ENCODE measurements around the gene THG1L. TPM values are rescaled to one million over a fixed set of nuclear protein-coding genes. Genes with fewer than 3 reads are reported as not detected.

THG1L gene
- total RNA-seq, 6 donors from 2014 or later = 2.1 to 12.6 (median 9.1) TPM

- Histone ChIP-seq H3K4me3 (no peak overlapping the region), H3K4me1 (no peaks in the 10 kb centered on the region), H3K27me3 (no peaks in the 10 kb centered on the region), H3K27ac (no peak overlapping the region), H3K9me3 (no peaks in the 10 kb centered on the region), H3K36me3 (peaks cover 0 to 57% (median 32%) of the 10 kb centered on the region in 4 donors)
- 88 to 94% methylated on average over 1 to 3 of the region's 3 CpGs for WGBS, 2 donors
- TF ChIP-seq POLR2AphosphoS5 (IDR thresholded peaks at IDR 0.05) (no peak), POLR2A (IDR thresholded peaks at IDR 0.05) (no peak), EP300 (IDR thresholded peaks at IDR 0.05) (no peak), CTCF (IDR thresholded peaks at IDR 0.05) (no peak)
- DNase-seq = no peak
- no peak for ATAC-seq (ENCODE audit: low FRiP score in 2 of 2)
Measured at GRCh38 chr5:157756122-157756521, 24.9 kb downstream of the THG1L start.

- Histone ChIP-seq H3K27me3 (no peaks in the 10 kb centered on the region), H3K36me3 (peaks cover 0 to 32% (median 23%) of the 10 kb centered on the region in 4 donors), H3K4me1 (no peaks in the 10 kb centered on the region), H3K27ac (no peak overlapping the region), H3K9me3 (no peaks in the 10 kb centered on the region), H3K4me3 (no peak overlapping the region)
- TF ChIP-seq EP300 (IDR thresholded peaks at IDR 0.05) (no peak), CTCF (IDR thresholded peaks at IDR 0.05) (no peak), POLR2A (IDR thresholded peaks at IDR 0.05) (no peak), POLR2AphosphoS5 (IDR thresholded peaks at IDR 0.05) (no peak)
- no peak for DNase-seq
- 82 to 100% methylated on average over 1 of the region's 1 CpG for whole genome bisulfite sequencing, 2 donors
- ATAC-seq (ENCODE audit: low FRiP score in 2 of 2) = no peak
Measured at GRCh38 chr5:157758706-157759105, 27.5 kb downstream of the THG1L start.

GRCh38 chr5:157761690-157762621 lies 30.7 kb downstream of the THG1L start:
- H3K9me3 ChIP-seq = no peaks in the 10 kb centered on the region
- ATAC-seq (ENCODE audit: low FRiP score in 2 of 2) = peak in 1 of 2 donors; percentile 88
- no peak overlapping the region for H3K27ac ChIP-seq
- H3K27me3 ChIP-seq = no peaks in the 10 kb centered on the region
- no peak overlapping the region for H3K4me3 ChIP-seq
- peak in 1 of 2 donors; percentile 23 for DNase-seq
- TF ChIP-seq EP300 (IDR thresholded peaks at IDR 0.05) (no peak), CTCF (IDR thresholded peaks at IDR 0.05) (peak; percentile 52 to 74 (median 71))
- H3K36me3 ChIP-seq = peaks cover 0 to 5% (median 2%) of the 10 kb centered on the region in 4 donors
- no peaks in the 10 kb centered on the region for H3K4me1 ChIP-seq
- 33 to 34% methylated on average over 10 of the region's 10 CpGs for WGBS, 2 donors

GRCh38 chr5:157764531-157764930 lies 33.3 kb downstream of the THG1L start:
- Histone ChIP-seq H3K9me3 (no peaks in the 10 kb centered on the region), H3K36me3 (peaks cover 0 to 4% (median under 1%) of the 10 kb centered on the region in 4 donors), H3K4me3 (no peak overlapping the region), H3K27me3 (no peaks in the 10 kb centered on the region), H3K27ac (no peak overlapping the region), H3K4me1 (no peaks in the 10 kb centered on the region)
- WGBS, 2 donors = 89 to 97% methylated on average over 3 to 6 of the region's 6 CpGs
- ATAC-seq (ENCODE audit: low FRiP score in 2 of 2) (no peak), DNase-seq (no peak)
- TF ChIP-seq POLR2AphosphoS5 (IDR thresholded peaks at IDR 0.05) (no peak), EP300 (IDR thresholded peaks at IDR 0.05) (no peak), POLR2A (IDR thresholded peaks at IDR 0.05) (no peak), CTCF (IDR thresholded peaks at IDR 0.05) (no peak)

All from upper lobe of left lung (tissue), 6 donors.